ENCODE data around the gene ZNF579.

Gene ZNF579, protein sequence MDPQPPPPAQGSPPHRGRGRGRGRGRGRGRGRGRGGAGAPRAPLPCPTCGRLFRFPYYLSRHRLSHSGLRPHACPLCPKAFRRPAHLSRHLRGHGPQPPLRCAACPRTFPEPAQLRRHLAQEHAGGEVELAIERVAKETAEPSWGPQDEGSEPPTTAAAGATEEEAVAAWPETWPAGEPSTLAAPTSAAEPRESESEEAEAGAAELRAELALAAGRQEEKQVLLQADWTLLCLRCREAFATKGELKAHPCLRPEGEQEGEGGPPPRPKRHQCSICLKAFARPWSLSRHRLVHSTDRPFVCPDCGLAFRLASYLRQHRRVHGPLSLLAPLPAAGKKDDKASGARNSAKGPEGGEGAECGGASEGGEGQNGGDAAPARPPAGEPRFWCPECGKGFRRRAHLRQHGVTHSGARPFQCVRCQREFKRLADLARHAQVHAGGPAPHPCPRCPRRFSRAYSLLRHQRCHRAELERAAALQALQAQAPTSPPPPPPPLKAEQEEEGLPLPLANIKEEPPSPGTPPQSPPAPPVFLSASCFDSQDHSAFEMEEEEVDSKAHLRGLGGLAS

GRCh38 chr19:55580628-55581144 lies at the start of gene ZNF579:
Gene ZNF579 (minus strand): TSS chr19:55580848. CDS start chr19:55579639, 1,209 bp downstream.
- DNase-seq = peak; percentile 50

DNA sequence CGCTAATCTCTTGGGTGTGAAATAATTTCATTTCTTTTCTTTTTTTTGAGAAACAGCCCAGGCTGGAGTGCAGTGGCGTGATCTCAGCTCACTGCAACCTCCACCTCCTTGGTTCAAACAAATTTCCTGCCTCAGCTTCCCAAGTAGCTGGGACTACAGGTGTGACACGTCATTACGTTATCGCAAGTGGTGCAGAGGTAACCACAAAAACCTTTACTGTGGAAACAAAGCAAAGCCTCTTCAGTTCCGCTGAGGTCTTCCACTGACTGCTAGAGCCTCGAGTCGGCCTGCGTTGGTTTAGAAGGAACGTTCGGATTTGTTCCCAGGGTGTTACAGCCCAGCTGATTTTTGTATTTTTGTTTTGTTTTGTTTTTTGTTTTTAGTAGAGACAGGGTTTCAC lies 45.7 kb upstream of the ZNF579 start:
- DNase-seq = no peak

DNA sequence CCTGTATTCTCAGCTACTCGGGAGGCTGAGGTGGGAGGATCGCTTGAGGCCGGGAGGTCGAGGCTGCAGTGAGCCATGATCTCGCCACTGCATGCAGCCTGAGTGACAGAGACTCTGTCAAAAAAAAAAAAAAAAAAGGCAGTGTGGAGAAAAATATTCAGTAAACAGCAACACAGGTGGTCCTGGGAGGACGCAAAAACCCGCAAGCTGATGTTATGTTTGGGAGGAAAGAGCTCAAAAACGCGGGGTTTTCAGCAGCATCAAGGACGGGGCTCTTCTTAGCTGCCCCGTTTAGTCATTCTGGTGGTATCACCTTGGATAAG lies 44.3 kb upstream of the ZNF579 start:
- no peak for DNase-seq

GRCh38 chr19:55624109-55625003 lies 43.7 kb upstream of the ZNF579 start, which contains the start of gene ZNF784:
Gene ZNF784 (minus strand): TSS chr19:55624566. CDS start chr19:55624561, 5 bp downstream.
- DNase-seq = peak; percentile 94

DNA sequence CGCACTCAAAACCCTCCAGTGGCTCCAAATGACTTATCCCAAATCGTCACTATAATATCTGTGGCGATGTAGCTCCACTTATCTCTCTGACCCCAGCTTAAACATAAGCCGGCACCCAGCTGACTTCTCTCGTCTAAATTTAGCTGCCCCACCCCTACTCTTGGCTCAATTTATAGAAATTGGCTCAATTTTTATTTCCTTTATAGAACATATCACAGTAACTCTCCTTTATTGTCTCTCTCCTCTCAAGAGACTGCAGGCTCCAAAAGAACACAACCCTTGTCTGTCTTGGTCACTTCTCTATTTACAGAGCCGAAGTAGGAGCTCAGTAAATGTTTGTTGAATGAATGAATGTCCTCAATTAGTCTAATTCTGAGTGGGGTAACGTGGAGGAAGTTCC lies 42.9 kb upstream of the ZNF579 start:
- DNase-seq = no peak

- no peak for DNase-seq
These were observed 42.5 kb upstream of the ZNF579 start for GRCh38 chr19:55623130-55623529.

GRCh38 chr19:55622242-55622969 lies 41.8 kb upstream of the ZNF579 start:
- no peak for DNase-seq

DNA sequence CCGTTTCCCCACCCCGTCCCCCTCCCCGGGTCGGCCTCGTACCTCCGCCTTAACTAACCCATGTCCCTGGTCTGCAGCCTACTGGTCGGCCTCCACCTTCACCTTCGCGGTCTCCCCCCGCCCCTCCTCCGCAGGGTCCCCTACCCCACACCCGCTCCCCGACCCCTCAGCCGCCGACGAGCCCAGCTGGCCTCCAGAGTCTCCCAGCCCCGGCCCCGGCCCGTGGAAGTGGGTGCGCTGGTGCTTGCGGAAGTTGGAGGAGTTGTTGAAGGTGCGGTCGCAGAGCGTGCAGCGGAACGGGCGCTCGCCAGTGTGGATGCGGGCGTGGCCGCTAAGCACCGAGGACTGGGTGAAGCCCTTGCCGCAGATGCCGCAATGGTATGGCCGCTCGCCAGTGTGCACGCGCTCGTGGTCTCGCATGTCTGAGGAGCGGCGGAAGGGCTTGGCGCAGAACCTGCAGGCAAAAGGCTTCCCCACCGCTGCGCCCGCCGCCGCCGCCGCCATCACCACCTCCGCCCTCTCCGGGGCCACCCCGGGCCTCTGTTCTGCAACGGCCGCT lies 41.1 kb upstream of the ZNF579 start:
- no peak for DNase-seq

GRCh38 chr19:55621205-55621672 lies 40.6 kb upstream of the ZNF579 start:
- no peak for DNase-seq

GRCh38 chr19:55620410-55621204 lies 40.0 kb upstream of the ZNF579 start:
- DNase-seq = no peak

GRCh38 chr19:55619286-55619685 lies 38.6 kb upstream of the ZNF579 start:
- DNase-seq = no peak

DNA sequence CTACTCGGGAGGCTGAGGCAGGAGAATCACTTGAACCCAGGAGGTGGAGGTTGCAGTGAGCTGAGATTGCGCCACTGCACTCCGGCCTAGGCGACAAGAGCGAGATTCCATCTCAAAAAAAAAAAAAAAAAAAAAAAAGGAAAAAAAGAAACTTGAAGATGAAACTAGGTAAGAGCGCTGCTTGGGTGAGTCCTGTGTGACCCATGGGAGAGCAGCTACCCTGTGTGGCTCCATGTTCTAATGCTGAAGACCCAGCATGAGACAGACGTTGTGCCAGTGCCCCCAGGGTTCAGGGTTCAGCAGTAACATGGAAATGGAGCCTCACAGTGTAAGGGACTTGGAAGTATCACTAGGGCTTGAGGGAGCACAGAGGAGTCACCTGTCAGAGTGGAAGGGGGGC lies 37.8 kb upstream of the ZNF579 start:
- DNase-seq = no peak

DNA sequence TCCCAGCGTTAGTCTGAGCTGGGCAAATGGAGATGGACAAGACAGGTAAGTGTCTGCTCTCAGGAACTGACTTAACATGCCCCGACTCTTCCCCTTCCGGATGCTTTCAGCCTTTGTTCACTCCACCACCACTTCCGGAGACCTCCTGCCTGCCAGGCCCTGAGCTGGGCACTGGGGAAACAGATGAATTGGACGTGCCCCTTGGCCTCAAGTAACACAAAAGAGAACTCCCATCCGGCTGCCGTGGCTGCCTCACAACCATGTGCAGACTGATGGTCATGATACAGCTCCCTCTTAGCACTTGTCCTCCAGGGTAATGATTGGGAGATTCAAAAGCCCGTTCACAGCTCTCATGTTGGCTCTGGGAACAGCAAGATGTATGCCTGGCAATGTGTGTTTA lies 36.8 kb upstream of the ZNF579 start:
- no peak for DNase-seq

DNA sequence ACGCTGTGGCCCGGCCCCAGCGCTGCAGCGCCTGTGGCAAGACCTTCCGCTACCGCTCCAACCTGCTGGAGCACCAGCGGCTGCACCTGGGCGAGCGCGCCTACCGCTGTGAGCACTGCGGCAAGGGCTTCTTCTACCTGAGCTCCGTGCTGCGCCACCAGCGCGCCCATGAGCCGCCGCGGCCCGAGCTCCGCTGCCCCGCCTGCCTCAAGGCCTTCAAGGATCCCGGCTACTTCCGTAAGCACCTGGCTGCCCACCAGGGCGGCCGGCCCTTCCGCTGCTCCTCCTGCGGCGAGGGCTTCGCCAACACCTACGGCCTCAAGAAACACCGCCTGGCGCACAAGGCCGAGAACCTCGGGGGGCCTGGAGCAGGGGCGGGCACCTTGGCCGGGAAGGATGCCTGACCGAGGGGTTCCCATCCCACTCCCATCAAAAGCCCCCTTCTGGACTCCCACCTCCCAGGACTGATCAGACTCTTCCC lies 35.8 kb upstream of the ZNF579 start:
- DNase-seq = no peak

- DNase-seq = no peak
These were observed 35.1 kb upstream of the ZNF579 start for GRCh38 chr19:55615543-55616394.

- no peak for DNase-seq
These were observed 34.3 kb upstream of the ZNF579 start for GRCh38 chr19:55614711-55615542.

GRCh38 chr19:55613930-55614710 lies 33.5 kb upstream of the ZNF579 start:
- DNase-seq = no peak

- DNase-seq = no peak
These were observed 32.7 kb upstream of the ZNF579 start for GRCh38 chr19:55613396-55613795.
